Endothelial cell of umbilical vein (primary cell): Measurements from ENCODE around the gene NR3C2. TPM values are rescaled to one million over a fixed set of nuclear protein-coding genes. Genes with fewer than 3 reads are reported as not detected.

Source experiments
- BruUV-seq: library from RNA; stranded (reverse); fragments of 400-500 nt; replicated peaks from 2 replicates; lab custom pipeline; 2021; lab: Mats Ljungman, UMichigan
- CTCF ChIA-PET: fragments of 300-600, 350-600 bp; sonication (Branson Sonifier 250); formaldehyde crosslinking; loops from one replicate; lab custom pipeline; 2021; ENCODE audit warnings: antibody characterized with exemption, inconsistent platforms; lab: Charles Lee
- POLR2A ChIA-PET: fragments of 300-600, 350-600 bp; sonication (Branson Sonifier 250); formaldehyde crosslinking; loops from one replicate; lab custom pipeline; 2021; ENCODE audit warnings: antibody characterized with exemption, inconsistent platforms; lab: Charles Lee
- DNase-seq: peaks from one replicate; pipeline ENCODE4 v3.0.0-alpha.2; 2011; ENCODE audit warnings: low read depth, low spot score
- FAIRE-seq: peaks from 2 replicates; lab custom pipeline; 2011; peaks lifted over from hg19 to GRCh38; lab: Jason Lieb, UNC
- H2AFZ ChIP-seq: 2 replicates; pipeline ENCODE4 v1.6.0; 2012; ENCODE audit warnings: low read depth, low read length, control low read depth, inconsistent platforms
- H3K27ac ChIP-seq: 2 replicates; pipeline ENCODE4 v1.5.1; 2011; ENCODE audit warnings: low read depth, mild to moderate bottlenecking, control low read depth, low read length, moderate library complexity; ENCODE audit not compliant: insufficient read depth
- H3K27me3 ChIP-seq, 2 experiments: 2 replicates each; pipeline versions ENCODE4 v1.6.0 to v1.6.1; 2011; ENCODE audit warnings: low read length in 2 of 2, mixed read lengths in 1 of 2; ENCODE audit not compliant: control insufficient read depth in 2 of 2, insufficient read depth in 2 of 2
- H3K36me3 ChIP-seq, 2 experiments: 2 replicates in 1 of 2; 3 replicates in 1 of 2; pipeline ENCODE4 v1.5.1; 2011; ENCODE audit warnings: low read length in 2 of 2, mild to moderate bottlenecking in 1 of 2, moderate library complexity in 1 of 2; ENCODE audit not compliant: control insufficient read depth in 2 of 2, insufficient read depth in 2 of 2; ENCODE audit errors: extremely low read depth in 1 of 2
- H3K4me1 ChIP-seq: 3 replicates; pipeline ENCODE4 v1.5.1; 2011; ENCODE audit warnings: mild to moderate bottlenecking, low read length; ENCODE audit not compliant: control insufficient read depth, insufficient read depth; ENCODE audit errors: extremely low read depth
- H3K4me2 ChIP-seq: 2 replicates; pipeline ENCODE4 v1.6.1; 2011; ENCODE audit warnings: low read length, control low read depth, mixed read lengths; ENCODE audit not compliant: insufficient read depth
- H3K4me3 ChIP-seq, 3 experiments: fragments of 200-600 bp in 1 of 3; sonication (generic), shearing (Covaris generic) in 1 of 3; replicated peaks in 1 of 3; 2 replicates each; pipeline ENCODE4 v1.5.1; 2011 to 2016; ENCODE audit warnings: control low read depth in 3 of 3, low read length in 3 of 3, mild to moderate bottlenecking in 2 of 3, inconsistent platforms in 1 of 3, low read depth in 1 of 3, moderate library complexity in 1 of 3; ENCODE audit not compliant: insufficient read depth in 1 of 3
- H3K79me2 ChIP-seq: 2 replicates; pipeline ENCODE4 v1.6.0; 2012; ENCODE audit warnings: low read length, inconsistent platforms; ENCODE audit not compliant: control insufficient read depth, insufficient read depth
- H3K9ac ChIP-seq: replicated peaks from 2 replicates; pipeline ENCODE3; 2011; ENCODE audit warnings: low read length, control low read depth; ENCODE audit not compliant: insufficient read depth; ENCODE audit errors: extremely low read depth
- H3K9me1 ChIP-seq: replicated peaks from 3 replicates; pipeline ENCODE4 v1.6.0; 2011; ENCODE audit warnings: mild to moderate bottlenecking, low read length; ENCODE audit not compliant: control insufficient read depth, insufficient read depth; ENCODE audit errors: extremely low read depth
- H3K9me3 ChIP-seq: replicated peaks from 2 replicates; pipeline ENCODE4 v1.5.1; 2012; ENCODE audit warnings: low read length, inconsistent platforms; ENCODE audit not compliant: control insufficient read depth, insufficient read depth
- H4K20me1 ChIP-seq: replicated peaks from 2 replicates; pipeline ENCODE3; 2011; ENCODE audit warnings: mild to moderate bottlenecking, low read length; ENCODE audit not compliant: control insufficient read depth, insufficient read depth; ENCODE audit errors: extremely low read depth
- EZH2 ChIP-seq: IDR thresholded peaks from 2 replicates; pipeline ENCODE4 v1.6.1; 2012; ENCODE audit warnings: borderline replicate concordance, low read depth, mild to moderate bottlenecking, moderate library complexity, low read length, inconsistent platforms; ENCODE audit not compliant: severe bottlenecking
- FOS ChIP-seq: IDR thresholded peaks from 2 replicates; pipeline ENCODE4 v1.6.1; 2011; ENCODE audit warnings: mild to moderate bottlenecking, low read length, moderate library complexity, borderline replicate concordance; ENCODE audit not compliant: insufficient read depth
- GATA2 ChIP-seq: IDR thresholded peaks from 2 replicates; pipeline ENCODE4 v1.7.0; 2011; ENCODE audit warnings: low read depth, mild to moderate bottlenecking, moderate library complexity, mixed read lengths, low read length; ENCODE audit not compliant: insufficient read length, insufficient read depth
- JUN ChIP-seq: IDR thresholded peaks from 2 replicates; pipeline ENCODE4 v1.6.1; 2011; ENCODE audit warnings: borderline replicate concordance, low read depth; ENCODE audit not compliant: insufficient read length, insufficient read depth
- MYC ChIP-seq: IDR thresholded peaks from one replicate; pipeline ENCODE4 v1.6.1; 2011; ENCODE audit warnings: mild to moderate bottlenecking, low read depth, low read length
- POLR2A ChIP-seq: IDR thresholded peaks from 2 replicates; pipeline ENCODE4 v1.6.1; 2012; ENCODE audit warnings: low read depth, mild to moderate bottlenecking, control low read depth, low read length
- POLR2AphosphoS5 ChIP-seq: IDR thresholded peaks from 2 replicates; pipeline ENCODE4 v1.6.1; 2012; ENCODE audit warnings: low read depth, mild to moderate bottlenecking, control low read depth, low read length, moderate library complexity; ENCODE audit not compliant: insufficient read depth
- dilution Hi-C: fragments of 300-500 bp; cut with MboI; formaldehyde crosslinking; loops from one replicate; pipeline ENCODE4 v1.15.0; 2019; ENCODE audit warnings: low sequenced_read_pairs; ENCODE audit not compliant: extremely low pct_ligation_motif_present
- intact Hi-C: fragments of 100-400 bp; cut with micrococcal nuclease; formaldehyde crosslinking; loops from one replicate; pipeline ENCODE4 v1.10.0; 2022
- polyA plus RNA-seq, 4 experiments: library from polyadenylated mRNA; depleted of rRNA in 3 of 4; stranded (reverse) in 3 of 4; unstranded in 1 of 4; fragments of >200 nt; gene quantifications; 2 replicates each; pipeline versions ENCODE4 v1.2.1 to v1.2.3, GENCODE V29; 2011 to 2012; ENCODE audit warnings: missing spikeins in 1 of 4
- total RNA-seq: library from RNA; stranded (reverse); gene quantifications from 2 replicates; pipeline ENCODE4 v1.2.3, GENCODE V29; 2021
- TF ChIP-seq, protein P1 (sequence below): IDR thresholded peaks from 2 replicates; pipeline ENCODE4 v1.6.1; 2011; ENCODE audit not compliant: insufficient read depth, insufficient read length
- TF ChIP-seq, protein P2 (sequence below), 2 donors: IDR thresholded peaks; 1 replicate in 1 of 2; 2 replicates in 1 of 2; pipeline ENCODE4 v1.5.1; 2011; ENCODE audit warnings: low read length in 2 of 2, mild to moderate bottlenecking in 2 of 2, moderate library complexity in 2 of 2, control low read depth in 1 of 2, inconsistent platforms in 1 of 2, low read depth in 1 of 2; ENCODE audit not compliant: insufficient read depth in 1 of 2; ENCODE audit errors: extremely low read depth in 1 of 2

The NR3C2 gene
- total and polyA plus RNA-seq, 2 donors (not counting 3 experiments of a cell fraction or from before 2014, with no cell fraction given), result 4.8 to 16.4 TPM

DNA sequence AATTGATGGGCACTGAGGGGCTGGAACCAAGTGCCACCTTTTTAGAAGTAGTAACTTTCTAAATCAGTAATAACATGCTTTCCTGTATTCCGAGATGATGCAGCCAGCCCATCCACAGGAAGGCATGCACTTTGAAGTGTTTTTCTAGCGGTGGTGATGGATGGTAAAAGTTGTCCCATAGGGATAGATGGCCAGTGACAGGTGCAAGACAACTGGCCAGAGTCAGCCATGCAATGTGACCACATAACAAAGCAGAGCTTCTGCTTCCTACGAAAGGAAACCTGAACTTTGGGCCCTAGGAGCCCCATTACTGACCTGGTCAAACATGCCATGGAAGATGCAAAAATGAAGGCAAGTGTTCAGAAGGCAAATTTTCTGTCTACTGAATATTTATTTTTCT lies 72.3 kb downstream of the NR3C2 start:
- BruUV-seq, result no TSS peak
- CTCF ChIA-PET, result interaction anchor here (0.6 kb wide), 1 partner anchor 73 kb away, joined by 3 read pairs; no protein-coding TSS in a partner anchor

More for the DNA sequence above, 72.3 kb downstream of the NR3C2 start:
- Histone ChIP-seq H3K9ac (no peak overlapping the region), H3K9me3 (no peaks in the 10 kb centered on the region), H3K9me1 (no peaks in the 10 kb centered on the region), H3K79me2 (no peaks in the 10 kb centered on the region), H4K20me1 (no peaks in the 10 kb centered on the region), H3K4me1 (no peaks in the 10 kb centered on the region), H3K27ac (no peak overlapping the region), H3K4me2 (no peak overlapping the region), H3K36me3 (no peaks in the 10 kb centered on the region), H2AFZ (no peak overlapping the region), H3K4me3 (no peak overlapping the region), H3K27me3 (no peaks in the 10 kb centered on the region)
- POLR2A ChIA-PET, result no interaction called here
- DNase-seq (no peak), FAIRE-seq (no peak)
- dilution Hi-C loops, result no loop called here
- TF ChIP-seq POLR2AphosphoS5 (no peak), MYC (no peak), FOS (no peak), POLR2A (no peak), GATA2 (no peak), JUN (no peak), EZH2 (no peak)
- TF ChIP-seq, protein P1, sequence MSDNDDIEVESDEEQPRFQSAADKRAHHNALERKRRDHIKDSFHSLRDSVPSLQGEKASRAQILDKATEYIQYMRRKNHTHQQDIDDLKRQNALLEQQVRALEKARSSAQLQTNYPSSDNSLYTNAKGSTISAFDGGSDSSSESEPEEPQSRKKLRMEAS, result no peak
- TF ChIP-seq, protein P2, sequence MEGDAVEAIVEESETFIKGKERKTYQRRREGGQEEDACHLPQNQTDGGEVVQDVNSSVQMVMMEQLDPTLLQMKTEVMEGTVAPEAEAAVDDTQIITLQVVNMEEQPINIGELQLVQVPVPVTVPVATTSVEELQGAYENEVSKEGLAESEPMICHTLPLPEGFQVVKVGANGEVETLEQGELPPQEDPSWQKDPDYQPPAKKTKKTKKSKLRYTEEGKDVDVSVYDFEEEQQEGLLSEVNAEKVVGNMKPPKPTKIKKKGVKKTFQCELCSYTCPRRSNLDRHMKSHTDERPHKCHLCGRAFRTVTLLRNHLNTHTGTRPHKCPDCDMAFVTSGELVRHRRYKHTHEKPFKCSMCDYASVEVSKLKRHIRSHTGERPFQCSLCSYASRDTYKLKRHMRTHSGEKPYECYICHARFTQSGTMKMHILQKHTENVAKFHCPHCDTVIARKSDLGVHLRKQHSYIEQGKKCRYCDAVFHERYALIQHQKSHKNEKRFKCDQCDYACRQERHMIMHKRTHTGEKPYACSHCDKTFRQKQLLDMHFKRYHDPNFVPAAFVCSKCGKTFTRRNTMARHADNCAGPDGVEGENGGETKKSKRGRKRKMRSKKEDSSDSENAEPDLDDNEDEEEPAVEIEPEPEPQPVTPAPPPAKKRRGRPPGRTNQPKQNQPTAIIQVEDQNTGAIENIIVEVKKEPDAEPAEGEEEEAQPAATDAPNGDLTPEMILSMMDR (IDR thresholded peaks at IDR 0.05; ENCODE audit: extremely low read depth in 1 of 2, insufficient read depth in 1 of 2, low read depth in 1 of 2, low read length in 2 of 2), result no peak
- intact Hi-C loops, result no loop called here
